GM18498 (cell line): ENCODE results near the gene HLA-DOB.
"Not testable (repeated sequence)": the region's sequence is repeated elsewhere in the genome, so short reads cannot be mapped to it uniquely, and the experiment has no call there.

ENCODE experiments used
- ATAC-seq: cut with Tn5 transposase; IDR thresholded peaks from one replicate; pipeline ENCODE4 v1.9.1; 2021; ENCODE audit warnings: mild to moderate bottlenecking, moderate library complexity; ENCODE audit not compliant: unreplicated experiment

HLA-DOB gene

DNA sequence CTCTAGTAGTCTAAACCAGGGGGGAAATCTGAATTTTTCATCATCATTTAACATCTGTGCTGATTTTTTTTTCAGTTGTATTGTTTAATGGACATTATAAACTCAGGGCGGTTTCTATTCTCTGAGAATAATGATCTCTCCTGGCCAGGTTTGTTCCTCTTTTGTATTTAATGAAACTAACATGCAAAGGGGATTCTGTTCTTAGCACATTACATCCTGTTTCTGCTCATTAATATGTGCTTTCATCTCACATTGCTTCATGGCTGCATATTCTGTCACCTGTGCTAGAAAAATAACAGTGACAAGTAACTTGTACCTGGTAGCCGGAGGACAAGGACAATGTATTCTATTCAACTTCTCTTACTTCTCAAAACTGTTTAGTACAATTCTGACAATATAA is 806 bp downstream of the HLA-DOB start:
- no peak for ATAC-seq

- ATAC-seq, result no peak
Observed at GRCh38 chr6:32815115-32815514, 1.7 kb downstream of the HLA-DOB start.

GRCh38 chr6:32814145-32814544 is 2.7 kb downstream of the HLA-DOB start:
- ATAC-seq, result no peak

DNA sequence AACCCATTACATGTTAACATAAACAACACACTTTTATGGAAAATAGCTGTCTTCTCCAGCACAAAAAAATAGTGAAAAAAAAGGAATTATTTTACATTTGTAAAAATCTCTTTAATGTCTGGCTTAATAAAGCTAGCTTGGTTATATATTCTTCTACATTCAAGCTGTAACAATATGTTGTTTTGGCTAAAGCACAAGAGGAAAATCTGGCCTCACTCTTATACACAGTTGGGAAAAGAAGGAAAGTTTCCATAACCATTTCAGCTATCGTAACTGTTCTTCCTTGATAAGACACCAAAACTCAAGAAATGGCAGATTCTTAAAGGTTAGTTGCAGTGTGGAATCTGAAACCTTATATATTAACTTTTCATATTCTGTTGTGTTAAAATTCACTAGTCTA is 7.6 kb downstream of the HLA-DOB start:
- ATAC-seq, result no peak

GRCh38 chr6:32807020-32807580 is 9.7 kb downstream of the HLA-DOB start:
- ATAC-seq, result no peak

DNA sequence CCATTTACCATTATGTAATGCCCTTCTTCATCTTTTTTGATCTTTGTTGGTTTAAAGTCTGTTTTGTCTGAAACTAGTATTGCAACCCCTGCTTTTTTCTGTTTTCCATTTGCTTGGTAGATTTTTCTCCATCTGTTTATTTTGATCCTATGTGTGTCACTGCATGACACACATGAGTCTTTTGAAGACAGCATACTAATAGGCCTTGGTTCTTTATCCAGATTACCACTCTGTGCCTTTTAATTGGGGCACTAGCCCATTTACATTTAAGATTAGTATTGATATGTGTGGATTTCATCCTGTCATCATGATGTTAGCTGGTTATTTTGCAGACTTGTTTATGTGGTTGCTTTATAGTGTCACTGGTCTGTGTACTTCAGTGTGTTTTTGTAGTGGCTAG is 11.4 kb downstream of the HLA-DOB start:
- not testable (repeated sequence) for ATAC-seq

- no peak for ATAC-seq
Observed at GRCh38 chr6:32803416-32803815, 13.4 kb downstream of the HLA-DOB start.

- ATAC-seq, result no peak
Observed at GRCh38 chr6:32799740-32800139, 17.1 kb downstream of the HLA-DOB start.

DNA sequence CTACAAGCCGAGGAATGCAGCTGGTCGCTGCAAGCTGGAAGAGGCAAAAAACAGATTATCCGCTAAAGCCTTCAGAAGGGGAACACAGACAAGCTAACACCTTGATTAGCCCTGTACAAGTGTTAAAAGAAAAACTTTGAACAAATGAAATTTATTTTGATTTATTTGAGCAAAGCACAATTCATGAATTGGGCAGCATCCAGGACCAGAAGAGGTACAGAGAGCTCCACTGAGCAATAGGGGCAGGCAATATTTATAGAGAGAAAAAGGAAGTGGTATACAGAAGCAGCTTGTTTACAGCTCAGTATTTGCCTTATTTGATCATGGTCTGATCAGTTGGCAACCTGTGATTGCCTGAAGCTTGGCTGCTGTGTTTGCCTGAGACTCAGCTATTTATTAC is 17.6 kb downstream of the HLA-DOB start:
- no peak for ATAC-seq

- ATAC-seq, result no peak
Observed at GRCh38 chr6:32796848-32797776, 19.7 kb downstream of the HLA-DOB start.

- ATAC-seq, result no peak
Observed at GRCh38 chr6:32794510-32794909, 22.3 kb downstream of the HLA-DOB start.

DNA sequence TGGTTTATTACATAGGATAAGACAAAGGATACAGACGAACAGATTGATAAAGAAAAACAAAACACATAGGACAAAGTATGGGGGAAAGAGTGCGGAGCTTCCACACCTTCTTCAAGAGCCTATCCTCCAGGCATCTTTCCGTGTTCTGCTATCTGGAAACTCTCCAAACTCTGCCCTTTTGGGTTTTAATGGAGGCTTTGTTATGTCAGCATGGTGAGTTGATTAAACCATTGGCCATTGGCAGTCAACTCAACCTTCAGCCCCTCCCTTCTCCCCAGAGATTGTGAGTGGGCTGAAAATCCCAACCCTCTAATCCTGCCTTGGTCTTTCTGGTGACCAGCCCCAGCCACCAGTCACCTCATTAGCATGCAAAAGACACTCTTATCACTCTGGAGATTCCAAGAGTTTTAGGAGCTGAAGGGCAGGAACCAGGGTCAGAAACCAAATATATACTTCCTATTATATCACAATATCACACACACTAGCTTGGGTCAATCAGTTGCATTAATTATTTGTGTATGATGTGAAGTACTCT is 23.8 kb downstream of the HLA-DOB start:
- no peak for ATAC-seq

GRCh38 chr6:32790306-32790705 is 26.5 kb downstream of the HLA-DOB start:
- ATAC-seq, result no peak

- ATAC-seq, result no peak
Observed at GRCh38 chr6:32785781-32786533, 30.8 kb downstream of the HLA-DOB start.

DNA sequence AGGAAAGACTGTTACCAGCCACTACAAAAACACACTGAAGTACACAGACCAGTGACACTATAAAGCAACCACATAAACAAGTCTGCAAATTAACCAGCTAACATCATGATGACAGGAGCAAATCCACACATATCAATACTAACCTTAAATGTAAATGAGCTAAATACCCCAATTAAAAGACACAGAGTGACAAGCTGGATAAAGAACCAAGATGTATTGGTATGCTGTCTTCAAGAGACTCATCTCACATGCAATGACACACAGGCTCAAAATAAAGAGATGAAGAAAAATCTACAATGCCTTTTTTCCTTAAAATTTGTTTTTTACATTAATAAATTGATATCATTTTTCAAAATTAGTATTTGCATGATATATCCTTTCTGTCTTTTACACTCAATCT is 33.9 kb downstream of the HLA-DOB start:
- ATAC-seq, result not testable (repeated sequence)

DNA sequence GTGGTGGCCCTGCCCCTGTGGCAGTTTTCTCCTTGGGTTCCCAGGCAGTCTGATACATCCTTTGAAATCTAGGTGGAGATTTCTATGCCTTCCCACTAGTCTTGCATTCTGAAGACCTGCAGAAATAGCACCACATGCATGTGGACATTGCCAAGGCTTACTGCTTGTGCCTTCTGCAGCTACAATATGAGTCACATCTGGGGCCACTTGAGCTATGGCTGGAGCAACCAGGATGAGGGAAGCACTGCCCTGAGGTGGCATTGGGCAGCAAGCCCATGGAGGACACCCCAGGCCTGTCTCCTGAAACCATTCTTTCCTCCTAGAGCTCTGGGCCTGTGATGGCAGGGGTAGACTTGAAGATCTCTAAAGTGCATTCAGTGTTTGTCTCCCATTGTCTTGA is 37.8 kb downstream of the HLA-DOB start:
- no peak for ATAC-seq

DNA sequence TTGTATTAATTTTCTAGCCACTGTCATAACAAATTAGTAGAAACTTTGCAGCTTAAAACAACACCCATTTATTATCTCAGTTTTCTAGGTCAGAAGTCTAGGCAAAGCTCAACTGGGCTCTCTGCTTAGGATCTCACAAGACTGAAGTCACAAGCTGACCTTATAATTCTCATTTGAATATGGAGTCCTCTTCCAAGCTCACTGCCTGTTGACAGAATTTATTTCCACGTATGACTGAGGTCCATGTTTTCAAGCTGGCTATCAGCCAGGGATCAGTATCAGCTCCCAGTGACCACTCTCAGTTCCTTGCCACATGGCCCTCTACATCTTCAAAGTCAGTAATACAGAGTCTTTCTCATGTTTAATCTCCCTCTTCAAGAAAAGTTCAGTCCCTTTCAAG is 41.7 kb downstream of the HLA-DOB start:
- ATAC-seq, result no peak

DNA sequence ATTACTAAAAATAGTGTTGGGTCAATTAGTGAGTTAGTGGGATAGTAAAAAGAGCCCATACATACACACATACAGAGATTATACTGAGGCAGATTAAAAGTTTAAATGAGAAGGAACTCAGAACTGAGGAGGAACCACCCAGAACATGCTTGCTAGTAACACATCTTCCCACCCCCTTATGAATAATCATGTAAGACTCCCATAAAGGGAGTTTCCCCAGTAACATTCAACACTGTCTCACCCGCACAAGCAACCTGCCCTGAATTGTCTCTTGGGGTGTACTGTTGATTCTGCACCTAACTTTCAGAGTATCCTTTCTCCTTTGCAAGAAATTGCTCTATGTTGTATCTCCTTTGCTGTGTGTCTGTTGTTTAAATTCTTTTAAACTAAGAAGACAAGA is 42.4 kb downstream of the HLA-DOB start:
- ATAC-seq, result no peak

DNA sequence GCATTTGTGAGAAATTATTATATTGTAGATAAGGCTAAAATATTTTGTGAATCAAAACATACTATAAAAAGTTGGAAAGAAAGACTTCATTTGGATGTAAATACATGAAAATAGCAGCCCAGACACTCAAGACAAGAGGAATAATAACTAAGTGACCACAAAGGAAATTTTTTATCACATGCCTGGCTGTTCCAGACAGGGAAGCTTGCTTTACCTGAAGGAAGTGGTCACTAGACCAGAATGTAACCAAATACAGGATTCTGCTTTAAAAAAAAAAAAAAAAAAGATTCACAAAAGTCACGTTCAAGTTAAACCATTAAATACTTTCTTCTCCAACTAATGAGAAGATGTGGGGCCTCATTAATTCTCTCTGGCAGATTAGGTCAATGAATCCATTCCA is 44.1 kb downstream of the HLA-DOB start:
- no peak for ATAC-seq

DNA sequence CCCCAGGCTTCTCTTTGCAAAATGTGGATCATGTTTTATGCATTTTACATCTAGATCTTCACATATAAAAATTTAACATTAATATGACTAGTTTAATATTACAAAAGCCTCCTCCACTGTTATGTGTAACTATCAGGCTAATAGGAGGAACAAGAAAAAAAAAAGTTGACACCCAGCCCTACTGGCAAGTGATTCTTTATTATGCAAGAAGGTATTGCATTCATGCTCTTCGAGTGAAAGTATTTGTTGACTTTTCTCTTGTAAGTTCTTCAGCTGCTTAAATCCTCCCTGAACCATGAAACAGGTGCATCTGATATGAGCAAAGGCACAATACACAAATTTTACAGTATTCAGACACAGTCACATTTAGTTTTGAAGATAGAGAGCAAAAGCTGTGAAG is 52.8 kb downstream of the HLA-DOB start:
- ATAC-seq, result no peak

GRCh38 chr6:32763421-32763820 is 53.4 kb downstream of the HLA-DOB start, which contains the start of gene HLA-DQB2:
TSS of gene HLA-DQB2 (minus strand) at chr6:32763532. CDS start at chr6:32763470, 62 bp downstream.
- ATAC-seq, result no peak
